GM18951 (cell line): ENCODE data around the gene GTF3C4.
"Not testable (repeated sequence)": the region's sequence is repeated elsewhere in the genome, so short reads cannot be mapped to it uniquely, and the experiment has no call there.

Source experiments
- POLR2A ChIP-seq: IDR thresholded peaks from 4 replicates; pipeline ENCODE4 v1.6.1; 2011; ENCODE audit warnings: mild to moderate bottlenecking; ENCODE audit not compliant: insufficient read length, insufficient read depth; ENCODE audit errors: extremely low read depth
- in situ Hi-C: fragments of 300-500 bp; cut with MboI; formaldehyde crosslinking; loops from one replicate; pipeline ENCODE4 v1.12.0; 2022; ENCODE audit warnings: low sequenced_read_pairs, mixed read lengths, inconsistent platforms; ENCODE audit not compliant: unreplicated experiment

Gene GTF3C4

DNA sequence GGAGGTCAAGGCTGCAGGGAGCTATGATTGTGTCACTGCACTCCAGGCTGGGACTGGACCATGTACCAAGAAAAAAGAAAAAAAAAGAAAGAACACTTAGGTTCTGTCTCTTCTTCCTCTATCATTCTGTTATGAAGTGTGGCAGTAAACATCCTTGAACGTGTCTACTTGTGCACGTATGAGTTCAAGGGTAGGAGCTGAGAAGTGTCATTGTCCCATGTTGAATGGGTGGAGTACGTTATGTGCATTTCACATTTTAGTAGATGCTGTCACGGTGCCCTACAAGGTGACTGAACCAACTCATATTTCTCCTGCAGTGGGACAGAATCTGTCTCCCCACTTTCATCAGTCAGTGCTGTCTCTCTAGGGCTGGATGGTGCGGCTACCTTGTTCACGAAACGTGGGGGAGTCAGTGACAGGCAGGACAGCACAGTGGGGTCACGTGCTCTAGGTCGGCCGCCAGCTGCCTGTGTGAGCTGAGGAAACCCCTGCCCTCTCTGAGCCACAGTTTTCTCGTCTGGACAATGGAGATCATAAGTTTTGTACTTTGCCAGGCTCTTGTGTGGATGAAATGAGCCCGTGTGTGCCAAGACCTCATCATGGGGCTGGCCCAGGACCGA, 47.2 kb downstream of the GTF3C4 start:
- in situ Hi-C loops, result no loop called here

DNA sequence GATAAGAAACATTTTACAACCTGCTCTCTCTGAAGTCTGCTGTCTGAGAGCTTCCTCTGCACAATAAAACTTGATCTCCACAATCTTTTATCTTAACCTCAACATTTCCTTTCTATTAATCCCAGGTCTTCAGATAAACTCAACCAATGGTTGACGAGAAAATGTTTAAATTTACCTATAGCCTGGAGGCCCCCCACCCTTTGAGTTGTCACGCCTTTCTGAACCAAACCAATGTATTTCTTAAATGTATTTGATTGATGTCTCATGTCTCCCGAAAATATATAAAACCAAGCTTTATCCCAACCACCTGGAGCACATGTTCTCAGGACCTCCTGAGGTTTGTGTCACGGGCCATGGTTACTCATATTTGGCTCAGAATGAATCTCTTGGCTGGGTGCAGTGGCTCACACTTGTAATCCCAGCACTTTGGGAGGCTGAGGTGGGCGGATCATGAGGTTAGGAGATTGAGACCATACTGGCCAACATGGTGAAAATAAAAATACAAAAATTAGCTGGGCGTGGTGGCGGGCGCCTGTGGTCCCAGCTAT, 48.2 kb downstream of the GTF3C4 start:
- in situ Hi-C loops, result not testable (repeated sequence)

More for the DNA sequence above, 47.2 kb downstream of the GTF3C4 start:
- TF ChIP-seq POLR2A, result no peak

DNA sequence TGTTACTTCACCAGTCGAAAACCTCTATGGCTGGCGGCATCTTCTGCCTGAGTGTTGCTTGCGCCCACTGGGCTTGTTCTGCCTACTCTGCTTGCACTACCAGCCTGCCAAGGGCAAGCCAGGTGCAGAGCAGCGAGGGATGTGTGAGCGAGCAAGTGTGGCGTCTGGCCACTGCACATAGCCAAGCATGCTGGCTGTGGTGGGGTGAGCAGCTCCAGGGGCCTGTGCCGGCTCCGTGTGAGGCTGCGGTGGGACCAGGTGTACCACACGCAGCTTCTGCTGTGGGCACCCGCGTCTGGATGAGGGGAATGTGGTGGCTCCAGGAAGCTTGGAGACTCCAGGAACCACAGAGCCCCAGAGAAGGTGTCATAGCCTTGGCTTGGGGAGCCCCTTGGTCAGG, 51.4 kb downstream of the GTF3C4 start:
- no peak for TF ChIP-seq POLR2A
- in situ Hi-C loops, result no loop called here

DNA sequence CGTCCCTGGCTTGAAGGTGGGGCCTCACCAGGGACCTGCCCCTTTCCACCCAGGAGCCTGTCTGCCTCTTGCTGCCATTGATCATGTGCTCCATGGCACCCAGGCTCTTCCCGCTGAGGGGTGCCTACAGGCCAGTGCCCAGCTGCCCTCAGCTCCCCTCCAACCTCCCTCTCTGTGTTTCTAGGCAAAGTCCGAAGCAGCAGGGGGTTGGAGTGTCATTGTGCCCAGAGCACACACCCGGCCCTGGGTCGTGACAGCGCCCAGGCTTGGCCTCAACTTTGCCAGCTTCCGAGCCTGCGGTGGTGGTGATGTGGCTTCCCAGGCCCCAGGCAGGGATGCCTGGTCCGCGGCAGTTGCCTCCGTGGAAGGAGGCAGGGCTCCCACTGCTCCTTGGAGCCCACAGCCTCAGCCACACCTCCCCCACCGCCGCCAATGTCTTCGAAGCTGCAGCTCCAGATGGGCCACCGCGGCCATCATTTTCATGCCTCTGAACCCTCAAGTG, 52.4 kb downstream of the GTF3C4 start:
- in situ Hi-C loops, result no loop called here
- TF ChIP-seq POLR2A, result no peak

DNA sequence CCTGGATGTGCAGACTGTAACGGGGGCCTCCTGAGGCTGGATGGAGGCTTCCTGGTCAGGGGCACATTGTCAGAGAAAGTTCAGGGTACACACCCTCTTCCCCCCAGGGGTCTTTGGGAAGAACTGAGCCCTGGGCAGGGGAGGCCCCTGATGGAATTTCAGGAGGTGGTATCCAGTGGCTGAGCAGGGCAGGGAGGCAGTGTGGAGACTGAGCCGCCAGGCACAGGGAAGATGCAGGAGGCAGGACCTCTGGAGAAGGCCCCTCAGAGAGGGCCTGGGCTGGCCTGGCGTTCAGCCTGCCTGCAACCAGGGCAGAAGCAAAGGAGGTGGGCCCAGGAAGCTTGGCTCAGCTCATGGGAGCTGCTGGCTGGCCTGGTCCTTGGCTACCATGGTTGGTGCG, 53.5 kb downstream of the GTF3C4 start:
- no peak for TF ChIP-seq POLR2A
- in situ Hi-C loops, result no loop called here

DNA sequence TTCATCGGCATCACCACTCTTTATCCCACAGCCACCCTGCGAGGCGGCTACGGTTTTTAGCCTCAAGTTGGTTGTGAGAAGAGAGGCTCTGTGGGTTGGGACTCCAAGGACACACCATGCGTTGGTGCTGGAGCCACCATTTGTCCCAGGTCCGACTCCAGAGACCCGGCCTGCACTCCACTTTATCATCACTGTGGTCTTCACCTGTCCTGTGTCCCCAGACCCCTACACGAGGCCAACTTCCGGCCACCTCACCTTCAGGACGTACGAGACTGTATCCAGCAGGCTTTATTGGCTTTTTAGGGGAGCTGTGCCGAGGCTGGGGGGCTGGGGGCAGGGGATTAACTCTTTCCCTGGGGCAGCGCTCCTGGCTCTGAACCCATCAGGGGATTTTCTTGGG, 55.0 kb downstream of the GTF3C4 start:
- TF ChIP-seq POLR2A, result no peak
- in situ Hi-C loops, result no loop called here

DNA sequence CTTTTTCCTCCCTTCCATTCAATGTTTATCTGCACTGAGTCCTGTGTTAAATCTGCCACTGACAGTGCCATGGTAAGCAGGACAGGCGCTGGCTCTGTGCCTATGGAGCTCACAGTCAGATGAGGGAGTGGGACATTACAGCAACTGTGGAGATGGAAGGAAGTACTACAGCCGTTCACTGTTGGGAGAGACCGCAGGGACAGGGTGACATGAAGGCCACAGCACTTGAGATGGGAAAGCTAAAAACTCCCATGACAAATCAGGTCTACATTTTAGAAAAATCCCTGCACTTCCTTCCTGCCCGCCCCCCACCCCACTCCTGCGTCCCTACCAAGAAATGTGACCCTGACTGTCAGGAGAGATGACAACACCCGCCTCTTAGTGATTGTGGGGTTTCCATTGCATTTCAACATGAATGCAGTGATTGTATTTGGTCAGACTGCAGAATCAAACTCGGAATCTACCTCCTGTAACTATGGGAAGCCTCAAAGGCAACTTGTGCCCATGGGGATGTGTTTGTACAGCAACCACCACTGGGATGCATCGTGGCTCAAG, 56.4 kb downstream of the GTF3C4 start:
- no peak for TF ChIP-seq POLR2A
- in situ Hi-C loops, result no loop called here

DNA sequence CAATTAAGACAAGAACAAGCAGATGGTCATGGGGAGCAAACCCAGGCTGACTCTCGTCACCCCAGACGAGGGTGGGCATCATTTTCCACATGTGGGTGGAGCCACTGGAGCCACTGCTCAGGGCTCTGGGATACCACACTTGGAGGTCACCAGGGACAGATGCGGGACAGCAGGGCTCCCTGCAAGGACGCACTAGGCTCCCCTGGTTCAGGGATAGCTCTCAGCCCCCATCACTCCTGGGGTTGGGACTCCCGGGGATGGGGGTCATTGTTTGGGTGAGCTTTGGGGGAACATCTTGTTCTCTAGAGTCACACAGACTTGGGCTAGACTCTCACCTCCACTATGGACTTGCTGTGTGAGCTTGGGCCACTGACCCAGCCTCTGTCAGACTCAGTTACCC, 57.8 kb downstream of the GTF3C4 start:
- TF ChIP-seq POLR2A, result no peak
- in situ Hi-C loops, result no loop called here

DNA sequence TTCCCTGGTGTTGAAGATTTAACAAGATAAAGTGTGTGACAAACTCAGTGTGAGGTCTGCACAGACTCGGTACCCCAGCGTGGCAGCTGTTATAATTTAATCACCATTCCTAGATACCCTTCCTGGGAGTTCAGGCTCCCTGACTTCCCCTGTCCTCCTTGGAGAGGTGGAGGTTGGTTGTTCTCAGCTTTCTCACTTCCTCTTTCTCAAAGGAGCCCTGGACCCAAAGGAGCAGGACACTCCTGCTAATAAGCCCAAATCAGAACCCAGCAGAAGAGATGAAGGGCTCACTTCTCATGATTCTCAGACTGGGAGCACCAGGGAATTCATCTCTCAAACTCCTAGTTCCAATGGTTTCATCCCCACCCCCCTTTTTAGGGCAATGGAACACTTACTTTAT, 58.2 kb downstream of the GTF3C4 start:
- no peak for TF ChIP-seq POLR2A
- in situ Hi-C loops, result no loop called here

DNA sequence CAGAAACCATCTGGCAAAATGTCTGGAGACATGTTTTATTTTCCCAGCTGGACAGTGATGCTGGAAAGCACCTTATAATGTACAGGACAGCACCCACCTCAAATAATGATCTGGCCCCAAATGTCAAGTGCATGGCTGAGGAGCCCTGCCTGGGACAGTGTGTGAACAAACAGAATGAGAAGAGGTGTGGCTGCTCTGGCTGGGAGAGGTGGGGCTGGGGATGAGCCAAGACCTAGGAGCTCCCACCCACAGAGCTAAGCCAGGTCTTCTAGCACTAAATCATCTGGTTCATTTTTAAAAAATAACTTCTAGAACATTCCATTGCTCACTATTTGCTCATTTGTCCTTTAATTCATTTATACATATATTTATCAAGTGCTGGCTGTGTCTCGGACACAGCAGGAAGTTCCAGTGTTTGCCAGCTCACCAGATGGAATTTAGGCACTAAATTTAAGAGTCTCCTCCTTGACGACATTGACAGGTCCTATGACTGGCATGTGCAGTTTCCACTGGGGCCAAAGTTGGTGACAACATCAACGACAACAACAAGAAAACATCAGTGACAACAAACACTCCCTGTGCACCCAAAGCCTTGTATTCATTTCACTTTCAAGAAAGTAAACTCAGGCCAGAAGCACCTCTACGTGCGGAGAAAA, 59.1 kb downstream of the GTF3C4 start:
- no peak for TF ChIP-seq POLR2A

DNA sequence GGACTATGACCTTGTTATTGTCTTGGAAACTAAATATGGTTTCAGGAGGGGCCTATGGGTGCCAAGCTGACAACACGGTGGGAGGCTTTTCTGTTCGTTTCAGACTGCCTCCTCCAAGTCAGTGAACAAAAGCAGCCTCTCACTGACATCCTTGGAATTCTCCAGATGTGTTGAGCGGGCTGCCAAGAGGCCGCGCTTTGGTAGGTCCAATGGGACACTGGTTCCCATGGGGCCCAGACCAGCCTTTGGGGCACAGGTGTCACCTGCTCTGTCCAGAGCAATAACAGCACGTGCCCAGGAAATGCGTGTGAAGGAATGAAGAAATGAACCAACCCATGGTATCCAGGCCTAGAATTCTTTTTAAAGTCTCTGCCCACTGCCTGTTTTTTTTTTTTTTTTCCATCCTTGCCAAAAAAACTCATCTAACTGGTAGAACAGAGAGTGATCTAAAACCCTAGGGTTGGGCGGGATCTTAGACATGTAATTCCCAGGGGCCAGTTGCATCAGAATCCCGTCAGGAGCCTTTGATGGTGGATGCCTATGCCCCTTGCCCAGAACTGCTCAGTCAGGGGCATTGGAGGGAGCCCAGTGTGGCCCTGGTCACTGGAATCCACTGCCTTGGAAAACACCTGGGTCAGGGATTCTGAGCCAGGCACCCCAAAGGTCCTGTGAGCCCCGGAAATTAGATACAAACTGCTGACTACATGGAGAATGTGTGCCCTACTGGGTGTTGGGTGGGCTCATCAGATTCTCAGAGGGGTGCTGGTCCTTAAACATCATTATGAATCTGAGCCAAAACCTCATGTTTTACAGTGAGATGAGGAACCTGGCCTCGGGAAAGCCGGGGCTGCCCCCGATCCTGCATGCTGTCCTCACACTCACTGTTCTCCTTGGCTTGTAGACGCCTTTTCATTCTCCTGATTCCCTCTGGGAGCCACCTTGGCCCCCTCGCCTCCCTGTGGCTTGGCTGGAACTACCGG, 60.1 kb downstream of the GTF3C4 start:
- in situ Hi-C loops, result no loop called here
- TF ChIP-seq POLR2A, result no peak

More for the DNA sequence above, 59.1 kb downstream of the GTF3C4 start:
- in situ Hi-C loops, result no loop called here

DNA sequence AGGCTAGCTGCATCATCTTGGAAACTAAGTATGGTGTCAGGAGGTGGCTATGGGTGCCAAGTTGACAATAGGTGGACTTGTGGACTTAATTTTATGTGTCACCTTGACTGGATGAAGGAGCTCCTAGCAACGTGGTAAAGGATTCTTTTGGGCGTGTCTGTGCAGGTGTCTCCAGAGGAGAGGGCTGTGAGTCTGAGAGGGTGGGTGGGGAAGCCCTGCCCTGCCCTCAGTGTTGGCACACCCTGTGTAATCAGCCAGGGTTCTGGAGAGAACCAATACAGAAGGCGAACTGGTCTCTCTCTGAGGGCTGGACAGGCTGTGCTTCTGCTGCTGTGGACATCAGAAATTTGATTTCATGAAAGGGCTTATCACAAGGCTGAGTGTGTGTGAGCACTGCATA, 61.0 kb downstream of the GTF3C4 start:
- in situ Hi-C loops, result no loop called here
- no peak for TF ChIP-seq POLR2A
